Colon (tissue), 2 donors: Measurements from ENCODE around the gene PDZD2.
"Not testable (repeated sequence)": the region's sequence is repeated elsewhere in the genome, so short reads cannot be mapped to it uniquely, and the experiment has no call there.

Experiments
- FAIRE-seq: peaks from 2 replicates; lab custom pipeline; 2012; peaks lifted over from hg19 to GRCh38; lab: Jason Lieb, UNC
- donor health status: control.
- donor health status: control.

The PDZD2 gene

DNA sequence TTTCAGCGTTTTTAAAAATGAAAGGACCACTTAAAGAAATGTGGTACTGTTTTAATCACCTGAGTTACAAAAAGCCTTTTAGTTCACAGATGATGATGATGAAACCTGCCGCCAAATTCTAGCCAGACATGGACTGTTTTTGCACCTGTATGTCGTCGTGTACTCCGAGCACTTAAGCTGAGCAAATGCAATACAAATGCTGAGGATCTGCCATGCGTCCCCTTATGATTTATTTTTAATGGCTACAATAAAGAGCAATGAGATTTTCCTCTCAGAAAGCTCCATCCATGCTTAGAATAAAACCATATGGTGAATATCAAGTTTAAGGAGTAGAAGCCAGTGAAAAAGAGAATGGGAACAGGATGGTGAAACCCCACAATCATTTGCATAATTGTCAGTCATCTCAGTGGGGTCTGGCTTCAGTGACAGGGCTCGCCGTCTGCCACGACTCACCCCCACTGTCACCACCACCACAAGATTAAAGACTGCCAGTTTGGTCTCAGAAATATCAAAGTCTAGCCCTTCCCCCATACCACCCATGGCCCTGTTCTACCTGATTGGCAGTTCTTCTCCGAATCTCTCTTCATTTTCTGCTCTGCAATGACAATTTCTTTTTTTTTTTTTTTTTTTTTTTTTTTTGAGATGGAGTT lies 375.3 kb downstream of the PDZD2 start:
- FAIRE-seq = no peak

DNA sequence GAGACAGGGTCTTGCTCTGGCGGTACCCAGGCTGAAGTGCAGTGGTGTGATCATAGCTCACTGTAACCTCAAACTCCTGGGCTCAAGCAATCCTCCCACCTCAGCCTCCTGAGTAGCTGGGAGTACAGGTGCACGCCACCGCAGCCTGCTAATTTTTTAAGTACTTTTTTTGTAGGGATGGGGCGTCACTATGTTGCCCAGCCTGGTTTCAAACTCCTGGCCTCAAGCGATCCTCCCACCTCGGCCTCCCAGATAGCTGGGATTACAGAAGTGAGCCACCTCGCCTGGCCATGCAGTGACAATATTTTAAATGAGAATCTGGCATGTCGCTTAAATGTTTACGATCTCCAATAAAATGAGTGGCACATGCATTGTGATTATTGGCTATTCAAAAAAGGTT lies 376.3 kb downstream of the PDZD2 start:
- FAIRE-seq = not testable (repeated sequence)

DNA sequence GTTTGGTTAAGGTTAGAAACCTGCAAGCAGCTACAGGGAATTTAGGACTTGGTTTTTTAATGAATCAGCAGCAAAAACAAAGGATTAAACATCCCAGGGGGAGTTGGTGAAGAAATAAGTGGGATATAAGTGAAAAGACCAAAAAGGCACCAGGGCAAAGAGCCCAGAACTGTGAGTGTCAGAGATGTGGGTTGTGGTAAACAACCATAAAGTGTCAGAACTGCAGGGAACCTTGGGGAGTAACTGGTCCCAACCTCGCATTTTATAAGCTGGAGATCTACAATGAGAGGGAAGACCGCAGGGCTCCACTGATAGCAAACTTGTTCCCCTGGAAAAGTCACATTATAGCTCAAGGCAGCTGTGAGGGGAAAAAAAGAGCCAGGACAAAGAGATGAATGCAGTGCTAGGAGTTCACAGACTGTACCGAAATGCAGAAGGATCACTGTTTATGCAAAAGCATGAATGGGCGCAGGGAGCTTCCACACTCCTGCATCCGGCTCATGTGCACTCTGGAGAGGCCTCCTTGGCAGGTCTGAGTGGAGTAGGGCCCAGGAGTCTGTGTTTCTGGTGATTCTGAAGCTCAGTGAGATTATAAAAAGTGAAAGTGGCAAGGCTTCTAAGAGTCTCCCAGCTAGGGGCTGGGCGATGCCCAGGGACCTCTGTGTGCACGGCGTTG lies 378.9 kb downstream of the PDZD2 start:
- FAIRE-seq = no peak

DNA sequence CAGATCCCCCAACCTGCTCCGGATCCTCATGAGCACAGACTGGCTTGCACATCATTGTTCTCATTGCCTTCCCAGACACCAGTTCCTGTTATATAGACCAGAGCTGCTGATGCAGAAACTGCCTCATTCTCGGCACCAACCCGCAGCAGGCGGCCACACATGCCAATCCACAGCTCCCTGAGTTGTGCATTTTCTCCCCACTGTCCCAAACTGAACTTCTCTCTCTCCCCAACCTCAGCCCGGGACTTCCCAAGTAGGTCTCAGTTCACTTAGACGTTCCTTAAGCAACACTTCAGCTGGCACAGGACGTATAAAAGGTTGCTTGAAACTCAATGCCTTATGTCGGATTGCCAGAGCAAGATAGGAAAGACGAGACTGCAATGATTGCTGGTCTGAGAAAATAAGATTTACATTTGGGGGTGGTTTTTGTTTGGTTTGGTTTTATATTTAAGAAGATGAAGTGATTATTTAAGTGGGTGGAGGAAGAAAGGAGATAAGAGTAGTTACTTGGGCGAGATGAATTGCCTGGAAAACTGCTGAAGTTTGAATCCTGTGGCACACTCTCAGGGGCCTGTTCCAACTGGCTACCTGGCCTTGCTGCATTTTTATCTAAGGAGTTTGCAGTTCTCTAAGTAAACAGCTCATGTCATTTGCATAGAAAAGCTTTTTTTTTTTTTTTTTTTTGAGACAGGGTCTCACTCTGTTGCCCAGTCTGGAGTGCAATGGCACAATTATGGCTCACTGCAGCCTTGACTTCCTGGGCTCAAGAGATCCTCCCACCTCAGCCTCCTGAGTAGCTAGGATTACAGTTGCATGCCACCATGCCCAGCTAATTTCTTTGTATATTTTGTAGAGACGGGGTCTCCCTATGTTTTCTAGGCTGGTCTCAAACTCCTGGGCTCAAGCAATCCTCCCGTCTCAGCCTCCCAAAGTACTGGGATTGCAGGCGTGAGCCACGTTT lies 379.8 kb downstream of the PDZD2 start:
- FAIRE-seq = no peak

DNA sequence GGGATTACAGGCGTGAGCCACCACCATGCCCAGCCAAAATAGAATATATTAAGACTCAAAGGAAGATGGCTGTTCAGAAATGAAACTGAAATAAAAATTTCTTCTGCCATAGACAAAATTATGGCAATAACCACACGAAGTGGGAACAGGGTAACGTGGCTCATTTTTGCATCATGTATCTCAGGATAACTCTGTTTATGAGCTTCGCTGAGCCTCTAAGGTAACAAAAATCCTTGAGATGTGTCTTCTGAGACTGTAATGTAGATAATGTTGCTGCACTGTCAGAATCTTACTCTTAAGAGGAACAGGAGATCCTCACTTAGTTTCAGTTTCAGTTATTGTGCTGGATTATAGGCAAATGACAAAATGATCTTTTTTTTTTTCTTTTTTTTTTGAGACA lies 381.3 kb downstream of the PDZD2 start:
- FAIRE-seq = no peak

DNA sequence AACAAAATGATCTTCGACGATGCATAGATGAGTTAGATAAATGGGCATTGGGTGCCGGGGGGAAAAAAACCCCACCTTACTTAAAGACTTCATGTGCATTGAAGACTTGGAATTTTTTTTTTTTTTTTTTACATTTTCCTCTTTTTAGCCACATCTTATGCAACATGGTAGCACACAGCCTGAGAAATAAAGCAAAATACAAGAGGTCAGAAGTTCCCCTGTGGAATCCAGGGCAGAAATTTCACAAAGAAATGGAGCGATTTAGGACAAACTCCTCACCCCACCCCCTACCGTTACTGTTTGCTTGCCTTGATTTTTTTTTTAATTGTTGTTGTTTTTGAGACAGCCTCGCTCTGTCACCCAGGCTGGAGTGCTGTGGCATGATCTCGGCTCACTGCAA lies 382.0 kb downstream of the PDZD2 start:
- FAIRE-seq = no peak

DNA sequence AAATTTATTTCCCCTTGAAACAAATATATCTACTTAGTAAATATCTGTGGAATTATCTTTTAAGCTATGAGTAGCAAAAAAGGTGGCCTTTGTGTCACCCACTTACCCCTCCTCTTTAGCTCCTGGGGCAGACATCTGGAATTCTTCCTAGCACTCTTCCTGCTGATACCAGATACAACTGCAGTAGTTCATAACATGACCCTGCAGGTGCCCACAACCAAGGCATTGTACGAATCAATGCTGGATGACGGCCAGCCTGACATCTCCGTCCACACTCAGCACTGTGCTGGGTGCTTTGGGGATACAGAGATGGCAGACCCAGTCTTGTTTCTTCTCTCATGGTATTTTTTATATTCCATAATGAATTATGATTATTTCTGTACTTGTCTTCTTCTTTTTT lies 382.8 kb downstream of the PDZD2 start:
- no peak for FAIRE-seq

DNA sequence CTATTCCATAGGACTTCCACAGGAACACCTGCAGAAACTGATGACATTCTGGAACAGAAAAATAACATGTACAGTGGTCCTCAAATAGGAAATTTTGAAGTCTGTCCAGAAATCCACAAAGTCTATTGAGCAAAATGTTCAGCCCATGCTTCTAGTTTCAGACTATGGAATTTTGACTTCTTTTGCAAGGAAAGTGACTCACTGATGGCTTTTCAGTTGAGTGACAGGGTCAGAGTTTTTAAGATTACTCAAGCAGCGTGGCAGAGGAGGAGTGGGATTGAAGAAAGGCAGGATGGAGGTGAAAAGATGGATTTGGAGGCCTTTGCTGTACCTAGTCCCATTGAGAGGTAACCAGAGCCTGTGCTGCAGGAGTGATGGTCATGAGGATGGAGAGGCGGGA lies 383.7 kb downstream of the PDZD2 start:
- FAIRE-seq = no peak

DNA sequence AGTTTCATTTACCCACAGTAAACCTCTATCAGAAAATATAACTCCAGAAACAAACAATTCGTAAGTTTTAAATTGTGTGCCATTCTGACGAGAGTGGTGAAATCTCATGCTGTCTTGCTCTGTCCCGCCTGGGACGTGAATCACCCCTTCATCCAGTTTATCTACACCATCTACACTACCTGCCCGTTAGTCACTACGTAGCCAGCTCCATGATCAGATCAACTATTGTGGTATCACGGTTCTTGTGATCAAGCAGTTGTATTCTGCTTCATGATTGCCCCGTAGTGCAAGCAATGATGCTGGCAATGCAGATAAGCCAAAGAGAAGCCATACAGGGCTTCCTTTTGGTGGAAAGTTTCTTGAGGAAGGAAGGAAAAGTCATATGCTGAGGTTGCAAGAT lies 384.9 kb downstream of the PDZD2 start:
- no peak for FAIRE-seq

DNA sequence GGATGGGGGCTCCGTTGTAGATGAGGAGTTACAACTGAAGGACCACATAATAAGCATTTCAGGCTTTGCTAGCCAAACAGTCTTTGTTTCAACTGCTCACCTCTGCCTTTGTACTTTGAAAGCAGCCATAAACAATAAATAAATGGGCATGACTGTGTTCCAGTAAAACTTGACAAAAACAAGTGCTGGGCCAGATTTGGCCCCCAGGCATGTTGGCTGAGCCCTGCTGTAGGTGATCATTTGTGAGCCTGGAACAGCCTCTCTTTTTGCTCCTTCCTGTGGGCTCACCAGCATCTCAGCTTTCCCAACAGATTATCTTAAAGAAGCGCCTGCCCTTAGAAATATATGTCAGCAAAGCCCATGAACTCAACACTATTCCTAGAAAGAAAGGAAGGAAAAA lies 385.8 kb downstream of the PDZD2 start:
- FAIRE-seq = no peak

DNA sequence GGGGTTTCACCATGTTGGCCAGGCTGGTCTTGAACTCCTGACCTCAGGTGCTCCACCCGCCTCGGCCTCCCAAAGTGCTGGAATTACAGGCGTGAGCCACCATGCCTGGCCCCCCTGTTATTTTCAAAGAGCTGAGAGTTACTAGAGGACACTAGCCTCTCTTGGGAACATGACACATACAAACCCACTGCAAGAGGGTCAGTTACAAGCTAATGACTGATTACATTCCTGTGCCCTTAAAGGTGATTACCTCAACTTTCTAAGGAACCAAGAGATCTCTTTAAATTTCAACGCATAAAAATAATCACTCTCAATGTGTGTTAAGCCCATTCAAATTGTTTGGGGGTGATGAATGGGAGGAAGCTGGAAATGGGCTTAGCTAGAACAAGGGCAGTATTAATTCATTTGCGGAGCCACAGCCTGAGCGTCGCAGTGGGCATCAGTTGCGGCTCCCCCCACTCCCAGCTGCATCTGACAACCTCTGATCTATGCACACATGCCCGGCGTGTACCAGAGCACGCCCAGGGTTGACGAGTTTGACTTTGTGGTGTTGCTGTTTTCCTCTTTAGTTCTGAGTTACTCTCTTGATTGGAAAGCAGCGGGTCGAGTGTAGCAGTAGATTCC lies 388.3 kb downstream of the PDZD2 start:
- no peak for FAIRE-seq

DNA sequence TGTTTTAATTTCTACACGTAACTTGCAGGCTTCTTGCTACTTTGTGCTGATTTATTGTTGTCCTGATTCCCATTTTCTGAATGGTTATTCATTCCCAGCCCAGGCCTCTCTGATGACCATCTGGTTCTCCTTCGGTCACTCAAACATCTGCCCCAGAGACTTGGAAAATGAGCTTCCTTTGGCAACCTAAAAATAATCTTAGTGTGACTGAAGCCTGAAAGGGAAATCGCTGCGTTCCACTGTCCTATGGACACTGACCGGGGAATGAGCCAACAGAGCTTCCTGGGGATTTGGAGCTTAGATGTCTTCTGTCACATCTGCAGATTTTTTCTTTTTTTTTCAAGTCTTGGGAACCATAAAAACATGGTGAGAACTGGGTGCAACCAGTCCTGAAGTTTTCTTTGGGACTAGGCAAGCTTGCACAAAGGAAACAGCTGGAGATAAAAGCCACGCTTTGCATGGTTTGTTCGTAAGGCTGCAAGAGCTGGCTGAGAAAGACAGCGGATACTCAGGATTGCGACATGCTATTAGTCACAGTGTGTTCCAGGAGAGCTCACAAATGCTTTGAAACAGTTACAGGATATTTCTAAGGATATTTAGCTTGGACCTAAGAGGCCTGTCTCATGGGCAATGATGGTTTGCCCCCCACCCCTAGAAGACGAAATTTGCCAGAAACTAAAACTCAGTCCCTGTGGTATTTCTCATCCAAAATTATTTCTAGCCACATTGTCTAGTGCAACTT lies 389.0 kb downstream of the PDZD2 start:
- FAIRE-seq = no peak

DNA sequence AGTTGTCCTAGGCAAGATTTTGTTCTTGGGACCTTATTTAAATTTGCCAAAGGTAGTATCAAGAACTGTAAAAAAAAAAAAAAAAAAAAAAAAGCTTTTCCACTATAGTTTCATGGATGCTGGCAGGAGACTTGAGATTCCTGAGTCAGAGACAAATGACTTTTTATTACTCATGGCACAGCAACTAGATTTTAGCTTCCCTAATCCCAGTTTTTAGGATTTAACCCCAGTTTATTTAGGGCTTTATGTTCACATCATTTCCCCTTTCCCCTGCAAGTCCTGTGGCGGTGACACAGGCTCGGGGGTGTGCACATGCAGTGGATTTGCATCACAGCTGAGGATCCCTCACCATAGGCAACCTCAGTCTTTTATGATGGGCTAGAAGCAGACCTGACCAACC lies 390.3 kb downstream of the PDZD2 start:
- FAIRE-seq = no peak

DNA sequence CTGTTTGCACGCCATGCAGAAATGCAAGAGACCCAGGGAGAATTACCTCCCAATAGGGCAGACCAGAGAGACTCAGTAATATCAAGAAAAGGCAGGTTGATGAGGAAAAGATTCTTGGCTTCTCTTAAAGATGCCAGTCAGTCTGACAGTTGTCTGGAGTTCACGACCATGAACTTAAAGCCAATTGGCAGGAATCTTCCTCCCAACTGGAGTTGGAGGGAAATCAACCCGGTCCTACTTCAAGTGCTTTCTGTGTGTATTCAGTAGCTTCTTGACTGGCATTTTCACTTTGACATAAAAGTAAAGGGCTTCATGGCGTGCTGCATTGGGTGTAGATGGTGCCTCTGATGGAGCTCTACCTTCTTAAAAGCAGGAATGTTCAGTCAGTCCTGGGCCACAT lies 390.9 kb downstream of the PDZD2 start:
- no peak for FAIRE-seq

DNA sequence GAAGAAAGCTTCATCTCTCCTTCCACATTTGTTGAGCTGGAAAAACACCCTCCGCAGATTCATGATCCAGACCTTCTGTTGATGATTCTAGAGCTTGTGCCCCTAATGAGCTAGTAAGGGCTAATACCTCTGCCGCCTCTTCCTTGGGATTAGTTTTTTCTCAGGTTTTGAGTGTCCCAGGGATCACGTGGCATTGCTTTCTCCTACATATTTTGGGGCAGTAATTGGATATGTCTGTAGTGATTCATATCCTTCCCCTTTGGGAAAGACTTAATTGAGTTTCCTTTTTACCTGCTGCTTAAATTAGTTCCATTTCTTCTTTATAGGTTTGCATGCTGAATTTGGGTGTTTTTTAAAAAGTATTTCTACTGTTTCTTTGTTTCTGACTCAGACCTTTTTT lies 391.3 kb downstream of the PDZD2 start:
- FAIRE-seq = no peak

DNA sequence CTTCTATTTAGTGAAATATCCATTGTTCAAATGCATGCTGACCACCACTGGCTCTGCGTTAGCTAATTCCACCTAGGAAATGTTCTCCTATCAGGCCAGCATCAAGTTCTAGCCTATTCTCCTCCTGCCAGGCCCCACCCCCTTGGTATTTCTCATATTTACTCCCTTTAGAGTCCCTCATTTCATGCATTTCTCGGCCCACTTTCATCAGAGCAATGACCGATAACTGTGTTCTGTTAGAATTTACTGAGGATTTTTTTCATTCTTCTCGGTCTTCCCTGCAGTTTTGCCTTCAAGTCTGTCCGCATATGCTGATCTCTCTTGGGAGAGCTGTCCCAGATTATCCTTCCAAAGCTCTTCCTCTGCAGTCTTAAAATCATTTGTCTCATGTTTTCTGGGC lies 391.8 kb downstream of the PDZD2 start:
- no peak for FAIRE-seq

DNA sequence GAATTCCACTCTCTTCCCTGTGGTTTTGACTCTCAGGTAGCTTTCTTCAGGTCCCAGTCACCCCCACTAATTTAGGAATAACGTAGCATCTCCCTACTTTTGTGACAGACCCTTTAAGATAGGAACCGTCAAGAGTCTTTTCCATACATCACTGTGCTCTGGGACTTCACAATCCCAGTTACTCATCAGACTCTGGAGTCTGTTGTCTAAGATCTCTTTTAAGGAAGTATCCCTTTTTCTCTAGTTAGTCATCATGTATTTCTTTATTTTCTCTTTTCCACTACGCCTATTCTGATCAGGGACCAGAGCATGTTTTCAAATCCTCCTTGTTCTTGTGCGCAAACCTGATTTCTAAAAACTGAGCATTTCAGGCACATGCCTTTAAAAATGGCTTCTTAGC lies 392.2 kb downstream of the PDZD2 start:
- no peak for FAIRE-seq

DNA sequence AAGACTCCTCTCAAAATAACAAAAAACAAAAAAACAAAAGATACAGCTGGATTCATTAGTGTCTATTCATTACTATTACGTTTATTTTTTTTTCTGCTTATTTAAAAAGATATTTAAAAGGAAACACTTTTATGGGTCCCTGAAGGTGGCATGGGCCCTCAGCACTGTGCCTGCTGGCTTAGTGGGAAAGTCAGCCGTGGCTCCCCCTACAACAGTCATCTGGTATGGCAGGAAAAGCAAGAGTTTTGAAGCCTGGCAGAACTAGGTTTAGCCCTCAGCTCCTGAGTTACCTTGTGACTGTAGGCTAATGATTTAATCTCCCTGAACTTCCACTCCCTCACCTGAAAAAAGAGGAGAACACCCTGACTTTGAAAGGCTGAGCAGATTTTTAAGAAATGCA lies 399.6 kb downstream of the PDZD2 start:
- no peak for FAIRE-seq

DNA sequence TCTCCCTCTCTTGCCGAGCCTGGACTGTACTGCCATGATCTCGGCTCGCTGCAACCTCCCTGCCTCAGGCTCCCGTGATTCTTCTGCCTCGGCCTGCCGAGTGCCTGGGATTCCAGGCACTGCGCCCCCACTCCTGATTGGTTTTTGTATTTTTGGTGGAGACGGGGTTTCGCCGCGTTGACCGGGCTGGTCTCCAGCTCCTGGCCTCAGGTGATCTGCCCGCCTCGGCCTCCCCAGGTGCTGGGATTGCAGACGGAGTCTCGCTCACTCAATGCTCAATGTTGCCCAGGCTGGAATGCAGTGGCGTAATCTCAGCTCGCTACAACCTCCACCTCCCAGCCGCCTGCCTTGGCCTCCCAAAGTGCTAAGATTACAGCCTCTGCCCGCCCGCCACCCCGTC lies 400.2 kb downstream of the PDZD2 start:
- not testable (repeated sequence) for FAIRE-seq

DNA sequence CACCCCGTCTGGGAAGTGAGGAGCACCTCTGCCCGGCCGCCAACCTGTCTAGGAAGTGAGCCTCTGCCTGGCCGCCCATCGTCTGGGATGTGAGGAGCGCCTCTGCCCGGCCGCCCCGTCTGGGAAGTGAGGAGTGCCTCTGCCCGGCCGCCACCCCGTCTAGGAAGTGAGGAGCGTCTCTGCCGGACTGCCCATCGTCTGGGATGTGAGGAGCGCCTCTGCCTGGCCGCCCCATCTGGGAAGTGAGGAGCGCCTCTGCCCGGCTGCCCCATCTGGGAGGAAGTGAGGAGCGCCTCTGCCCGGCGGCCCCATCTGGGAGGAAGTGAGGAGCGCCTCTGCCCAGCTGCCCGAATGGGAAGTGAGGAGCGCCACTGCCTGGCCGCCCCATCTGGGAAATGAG lies 400.7 kb downstream of the PDZD2 start:
- not testable (repeated sequence) for FAIRE-seq

DNA sequence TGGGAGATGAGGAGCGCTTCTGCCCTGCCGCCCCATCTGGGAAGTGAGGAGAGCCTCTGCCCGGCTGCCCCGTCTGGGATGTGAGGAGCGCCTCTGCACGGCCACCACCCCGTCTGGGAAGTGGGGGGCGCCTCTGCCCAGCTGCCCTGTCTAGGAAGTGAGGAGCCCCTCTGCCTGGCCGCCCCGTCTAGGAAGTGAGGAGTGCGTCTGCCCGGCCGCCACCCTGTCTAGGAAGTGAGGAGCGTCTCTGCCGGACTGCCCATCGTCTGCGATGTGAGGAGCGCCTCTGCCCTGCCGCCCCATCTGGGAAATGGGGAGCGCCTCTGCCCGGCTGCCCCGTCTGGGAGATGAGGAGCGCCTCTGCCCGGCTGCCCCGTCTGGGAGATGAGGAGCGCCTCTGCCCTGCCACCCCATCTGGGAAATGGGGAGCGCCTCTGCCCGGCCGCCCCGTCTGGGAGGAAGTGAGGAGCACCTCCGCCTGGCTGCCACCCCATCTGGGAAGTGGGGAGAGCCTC lies 401.3 kb downstream of the PDZD2 start:
- not testable (repeated sequence) for FAIRE-seq

DNA sequence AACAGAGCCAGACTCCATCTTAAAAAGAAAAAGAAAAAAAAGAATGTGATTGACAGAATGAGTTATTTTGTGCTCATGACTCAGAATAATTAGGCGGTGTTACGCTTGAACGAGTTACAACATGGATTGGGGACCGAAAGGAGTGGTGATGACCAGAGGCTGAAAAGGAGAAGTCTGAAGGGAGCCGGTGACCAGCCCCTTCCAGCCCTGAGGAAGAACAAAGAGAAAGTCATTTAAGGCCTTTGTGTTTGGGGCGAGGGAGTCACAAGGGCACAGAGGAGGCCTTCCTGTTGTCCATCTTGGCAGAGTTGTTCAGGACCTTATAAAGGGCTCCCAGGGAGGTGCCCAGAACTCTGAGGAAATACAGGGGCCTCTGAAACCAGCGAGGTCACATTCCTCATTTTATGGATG lies 403.6 kb downstream of the PDZD2 start:
- FAIRE-seq = no peak
